Fibroblast of skin of left quadriceps (primary cell): ENCODE measurements around the gene MAD1L1.

ENCODE experiments used
- DNase-seq, 2 experiments: peaks; one replicate each; pipeline ENCODE4 v3.0.0-alpha.2; 2013; ENCODE audit warnings: low read depth in 2 of 2

The MAD1L1 gene

GRCh38 chr7:2104716-2105115 is 128.0 kb downstream of the MAD1L1 start:
- DNase-seq: no peak

GRCh38 chr7:2104107-2104710 is 128.5 kb downstream of the MAD1L1 start:
- peak; percentile 81 to 82 for DNase-seq

DNA sequence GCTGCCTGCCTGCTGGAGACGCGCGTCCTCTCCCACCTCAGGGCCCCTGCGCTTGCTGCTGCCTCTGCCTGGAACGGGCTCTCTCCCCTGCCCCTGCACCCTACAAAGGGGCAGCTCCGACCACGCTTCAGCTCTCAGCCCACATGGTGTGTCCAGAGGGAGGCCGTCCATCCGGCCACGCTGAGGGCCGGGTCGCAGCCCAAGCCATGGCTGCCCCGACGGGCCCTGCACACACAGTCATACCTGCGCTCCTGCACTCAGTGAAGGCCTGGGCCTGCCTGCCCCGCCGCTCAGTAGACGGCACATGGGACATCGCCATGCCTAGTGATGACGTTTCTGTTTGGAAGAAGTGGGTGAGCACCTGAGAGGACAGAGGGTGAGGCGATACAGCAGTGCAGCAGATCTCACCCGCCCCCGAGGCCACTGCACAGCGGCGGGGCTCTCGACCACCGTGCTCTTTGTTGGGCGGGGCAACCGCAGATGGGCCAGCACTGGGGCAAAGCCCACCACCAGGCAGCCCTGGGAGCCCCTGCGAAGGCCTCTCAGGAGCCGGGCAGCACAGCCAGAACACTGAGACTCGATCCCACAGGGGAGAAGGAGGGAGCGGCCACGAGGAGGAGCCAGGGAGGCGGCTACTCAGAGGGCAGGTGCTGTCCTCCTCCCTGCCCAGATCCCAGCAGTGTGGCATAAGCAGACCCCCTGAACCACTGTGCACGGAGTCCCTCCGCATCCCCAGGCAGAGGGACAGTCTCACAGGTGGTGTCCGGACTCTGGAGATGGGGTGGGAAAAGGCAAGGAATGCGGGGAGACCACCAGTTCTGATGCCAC is 129.5 kb downstream of the MAD1L1 start:
- DNase-seq: no peak

GRCh38 chr7:2102375-2102723 is 130.4 kb downstream of the MAD1L1 start:
- DNase-seq: no peak

GRCh38 chr7:2101630-2102374 is 130.9 kb downstream of the MAD1L1 start:
- no peak for DNase-seq

GRCh38 chr7:2100278-2101208 is 132.2 kb downstream of the MAD1L1 start:
- no peak for DNase-seq

- DNase-seq: no peak
These were observed 133.4 kb downstream of the MAD1L1 start for GRCh38 chr7:2099048-2099957.

DNA sequence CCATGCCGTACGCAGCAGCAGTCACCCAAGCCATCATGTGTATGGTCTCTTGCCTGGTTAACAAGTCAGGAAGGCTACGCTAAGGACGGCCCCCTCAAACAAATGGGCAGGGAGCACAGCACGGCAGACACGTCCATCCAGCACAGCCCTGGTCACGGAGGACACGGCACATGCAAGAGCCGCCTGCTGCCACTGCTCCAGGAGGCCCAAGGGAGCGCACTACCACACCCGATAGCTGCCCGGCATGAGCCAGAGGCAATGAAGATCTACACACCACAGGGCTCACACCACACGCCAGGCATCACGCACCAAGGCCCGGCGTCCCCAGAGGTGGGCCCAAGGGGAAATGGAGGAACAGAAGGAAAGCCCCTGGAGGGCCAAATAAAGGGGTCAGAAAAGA is 134.2 kb downstream of the MAD1L1 start:
- no peak for DNase-seq

DNA sequence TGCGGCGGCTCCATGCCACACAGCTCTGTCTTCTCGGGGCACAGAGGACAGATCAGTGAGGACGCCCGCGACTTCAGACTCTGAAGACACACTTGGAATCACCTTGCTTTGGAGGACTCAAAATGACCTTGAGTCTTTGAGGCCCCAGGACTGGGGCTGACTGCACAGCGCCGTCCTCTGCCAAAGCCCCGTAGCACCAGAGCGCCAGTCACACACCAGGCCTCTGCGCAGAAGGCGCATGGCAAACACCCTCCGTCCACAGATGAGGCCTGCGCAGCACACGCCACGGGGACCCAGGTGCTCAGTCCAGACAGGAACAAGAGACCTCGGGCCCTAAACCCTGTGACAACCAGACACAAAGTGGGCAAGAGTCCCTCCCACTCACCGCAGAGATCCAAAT is 134.7 kb downstream of the MAD1L1 start:
- DNase-seq: no peak

DNA sequence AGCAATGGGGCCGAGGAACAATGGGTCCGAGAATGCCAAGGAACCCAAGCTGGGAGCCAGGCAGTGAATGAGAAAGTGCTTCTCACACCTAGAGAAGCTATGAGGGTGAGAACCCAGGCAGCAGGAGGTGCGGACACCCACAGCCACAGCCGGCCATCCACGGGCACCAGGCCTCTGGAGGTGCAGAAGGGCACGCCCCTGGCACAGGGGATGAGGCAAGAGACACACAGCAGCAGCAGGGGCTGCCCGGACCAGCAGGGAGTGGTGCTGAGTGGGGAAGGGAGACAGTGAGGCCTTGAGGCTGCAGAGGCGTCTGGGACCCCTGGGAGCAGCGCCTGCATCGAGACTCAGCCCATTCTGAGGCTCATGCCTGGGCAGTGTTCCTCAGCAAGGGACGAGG is 135.3 kb downstream of the MAD1L1 start:
- DNase-seq: no peak

GRCh38 chr7:2096692-2097387 is 135.9 kb downstream of the MAD1L1 start:
- DNase-seq: no peak

DNA sequence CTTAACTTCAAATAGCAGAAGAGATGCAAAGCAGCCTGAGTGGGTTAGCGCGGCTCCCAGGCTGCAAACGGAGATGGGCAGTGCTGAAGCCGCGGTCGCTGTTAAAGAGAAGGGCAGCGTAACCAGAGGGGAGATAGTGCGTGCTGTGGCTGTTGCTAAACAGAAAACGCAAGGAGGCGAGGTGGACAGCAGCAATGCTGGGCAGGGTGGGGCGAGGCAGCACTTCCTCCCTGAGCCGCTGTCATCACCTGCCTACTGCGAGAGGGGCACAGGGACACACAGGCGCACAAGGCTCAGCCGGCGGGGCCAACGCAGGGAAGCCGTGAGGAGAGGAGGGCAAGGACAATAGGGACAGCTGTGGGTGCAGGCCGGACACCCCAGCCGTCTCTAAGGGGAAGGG is 137.3 kb downstream of the MAD1L1 start:
- DNase-seq: no peak

- no peak for DNase-seq
These were observed 138.2 kb downstream of the MAD1L1 start for GRCh38 chr7:2094454-2095045.

GRCh38 chr7:2093843-2094220 is 138.9 kb downstream of the MAD1L1 start:
- DNase-seq: no peak

GRCh38 chr7:2093215-2093842 is 139.4 kb downstream of the MAD1L1 start:
- no peak for DNase-seq

GRCh38 chr7:2092279-2092678 is 140.5 kb downstream of the MAD1L1 start:
- no peak for DNase-seq

DNA sequence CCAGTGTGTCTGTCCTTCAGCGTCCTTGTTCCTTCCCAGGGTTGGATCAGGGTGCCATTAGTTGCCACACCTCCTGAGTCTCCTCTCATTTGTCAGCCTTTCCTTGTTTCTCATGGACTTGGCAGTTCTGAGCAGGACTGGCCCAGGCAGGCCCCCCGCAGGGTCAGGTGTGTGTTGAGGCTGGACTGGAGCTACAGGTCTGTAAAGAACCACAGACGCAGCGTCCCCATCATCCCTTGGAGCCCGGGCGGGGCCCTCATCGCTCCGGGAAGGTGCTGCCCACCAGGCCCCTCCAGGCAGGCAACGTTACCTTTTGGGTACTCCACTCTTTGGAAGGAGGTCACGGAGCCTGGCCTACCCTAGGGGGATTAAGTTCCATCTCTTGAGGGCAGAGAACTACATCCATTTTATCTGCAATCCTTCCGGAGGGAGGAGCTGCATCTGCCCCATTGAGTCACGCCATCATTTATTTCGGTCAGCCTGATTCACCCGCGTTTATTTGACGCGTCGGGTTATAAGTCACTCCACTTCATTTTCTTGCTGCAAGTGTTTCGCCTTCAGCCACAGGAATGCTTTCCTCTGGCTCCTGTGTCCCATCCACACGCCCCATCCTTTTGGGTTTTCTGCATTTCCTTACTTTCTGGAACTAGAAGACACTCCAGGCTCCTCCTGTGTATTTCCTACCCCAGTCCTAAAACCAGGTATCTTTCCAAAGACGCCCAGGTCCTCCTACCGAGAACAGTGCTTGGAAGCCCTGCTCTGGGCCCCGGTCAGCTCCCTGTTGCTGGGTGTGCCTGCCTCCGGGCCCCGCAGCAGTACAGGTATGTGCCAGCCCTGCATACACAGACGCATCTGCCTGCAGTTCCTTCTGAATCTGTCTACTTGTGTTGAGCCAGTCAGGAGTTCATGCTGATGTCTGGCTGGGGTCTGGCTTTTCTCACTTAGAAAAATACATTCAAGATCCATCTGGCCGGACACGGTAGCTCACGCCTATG is 141.9 kb downstream of the MAD1L1 start:
- no peak for DNase-seq

DNA sequence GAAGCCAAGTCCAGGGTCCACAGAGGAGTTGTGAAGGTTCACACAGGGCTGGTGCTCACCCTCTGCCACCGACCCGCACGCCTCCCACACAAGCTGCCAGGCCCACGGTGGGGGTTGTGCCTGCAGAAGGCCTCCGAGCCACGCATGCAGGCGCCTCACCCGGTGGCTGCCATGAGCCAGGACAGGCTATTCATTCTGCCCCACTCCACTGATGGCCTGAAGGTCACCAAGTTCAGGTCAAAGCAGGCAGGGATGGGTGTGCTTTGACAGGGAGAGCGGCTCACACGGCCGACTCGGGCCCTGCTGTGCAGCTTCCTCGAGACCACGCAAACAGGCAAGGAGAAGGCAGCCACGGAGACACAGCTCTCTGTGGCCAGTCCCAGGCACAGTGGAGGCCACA is 143.9 kb downstream of the MAD1L1 start:
- no peak for DNase-seq
